HG02870 (cell line): ENCODE measurements around the gene CDC27.
"Not testable (repeated sequence)": the region's sequence is repeated elsewhere in the genome, so short reads cannot be mapped to it uniquely, and the experiment has no call there.

Source experiments
- ATAC-seq: cut with Tn5 transposase; IDR thresholded peaks from one replicate; pipeline ENCODE4 v1.9.1; 2021; ENCODE audit warnings: mild to moderate bottlenecking, moderate library complexity; ENCODE audit not compliant: unreplicated experiment

Gene CDC27

DNA sequence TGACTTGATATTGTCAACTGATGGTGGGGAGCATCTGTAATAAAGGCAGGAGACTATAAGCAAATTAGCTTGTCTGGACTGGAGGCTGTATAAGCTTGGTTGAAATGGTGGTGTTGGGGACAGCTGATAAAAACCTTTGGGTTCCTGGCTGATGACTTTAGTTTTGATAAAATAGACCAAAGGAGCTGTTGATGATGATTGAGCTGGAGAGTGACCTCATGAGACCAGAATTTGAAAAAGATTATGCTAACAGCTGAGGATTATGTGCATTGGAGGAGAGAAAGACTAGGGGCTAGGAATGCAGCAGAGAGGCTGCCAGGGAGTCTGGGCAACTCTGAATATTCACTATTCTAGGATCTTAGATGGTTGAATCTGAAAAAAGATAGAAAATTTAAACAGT is 8.7 kb upstream of the CDC27 start:
- no peak for ATAC-seq

DNA sequence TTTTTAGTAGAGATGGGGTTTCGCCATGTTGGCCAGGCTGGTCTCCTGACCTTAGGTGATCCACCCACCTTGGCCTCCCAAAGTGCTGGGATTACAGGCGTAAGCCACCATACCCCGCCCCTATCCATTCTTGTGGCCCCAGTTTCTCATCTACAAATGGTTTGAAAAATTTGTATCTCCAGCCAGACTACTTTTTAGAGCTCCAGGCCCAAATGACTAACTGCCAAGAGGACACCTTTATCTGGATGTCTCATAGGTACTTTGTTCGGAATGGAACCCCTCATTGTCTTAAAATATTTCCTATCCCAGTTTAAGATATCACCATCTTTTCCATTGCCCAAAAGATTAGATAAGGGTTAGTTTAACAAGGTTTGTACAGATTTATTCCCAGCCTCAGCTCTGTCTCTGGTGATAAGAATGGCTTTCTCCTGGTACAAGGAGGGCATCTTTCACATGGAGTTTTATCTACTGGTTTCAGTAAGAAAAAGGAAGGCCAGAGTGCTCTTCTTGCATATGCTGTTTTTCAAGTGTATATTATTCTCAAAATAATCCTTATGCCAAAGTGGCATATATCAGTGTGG is 4.9 kb upstream of the CDC27 start:
- no peak for ATAC-seq

- ATAC-seq: no peak
These were observed 3.5 kb upstream of the CDC27 start for GRCh38 chr17:47192554-47192953.

- ATAC-seq: no peak
These were observed 1.7 kb upstream of the CDC27 start for GRCh38 chr17:47190770-47191169.

DNA sequence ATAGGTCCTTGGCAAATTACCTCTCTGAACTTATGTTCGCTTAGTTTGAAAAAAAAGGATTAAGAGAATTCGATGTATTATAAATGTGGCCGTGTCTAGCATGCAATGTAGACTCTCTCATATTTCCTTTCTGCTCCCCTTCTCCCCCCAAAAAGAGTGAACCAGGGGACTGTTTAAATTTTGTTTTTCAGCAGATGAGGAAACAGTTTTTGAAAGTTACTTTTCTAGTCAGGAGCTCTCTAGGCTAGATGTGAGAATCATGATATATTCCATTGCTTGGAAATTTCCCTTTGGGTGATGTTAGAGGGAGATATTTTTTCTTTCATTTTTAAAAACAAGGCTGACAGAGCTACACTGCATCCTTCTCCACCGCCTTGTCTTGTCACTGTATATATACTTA is 1.1 kb upstream of the CDC27 start:
- no peak for ATAC-seq

- ATAC-seq: no peak
These were observed 690 bp upstream of the CDC27 start for GRCh38 chr17:47189732-47190237.

DNA sequence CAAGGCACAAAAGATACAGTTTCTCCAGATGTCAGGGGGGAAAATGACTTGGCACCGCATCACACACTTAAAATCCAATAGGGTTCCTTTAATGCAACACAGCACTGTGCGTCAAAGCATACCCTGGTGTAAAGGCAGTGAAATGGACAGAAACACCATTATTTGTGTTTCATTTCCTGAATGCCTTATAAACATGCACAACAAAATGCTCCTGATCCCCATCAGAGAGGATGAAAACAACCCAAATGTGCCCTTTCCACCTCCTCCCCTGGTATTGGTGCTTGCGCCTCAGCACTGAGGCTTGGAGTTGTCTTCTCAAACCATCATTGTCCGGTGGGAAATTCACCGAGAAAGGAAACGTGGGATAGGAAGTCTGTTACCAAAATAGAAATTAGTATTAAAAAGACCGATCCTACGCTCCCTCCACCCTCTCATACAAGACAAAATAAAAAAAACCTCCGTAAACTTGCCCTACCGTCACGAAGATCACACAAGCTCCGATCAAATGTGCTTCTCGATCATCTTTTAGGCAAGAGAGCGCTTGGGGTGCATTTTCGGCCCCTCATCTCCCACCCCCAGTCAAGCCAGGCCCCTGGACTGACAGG is 722 bp downstream of the CDC27 start:
- ATAC-seq: no peak

- ATAC-seq: no peak
These were observed 4.4 kb downstream of the CDC27 start for GRCh38 chr17:47184681-47185080.

DNA sequence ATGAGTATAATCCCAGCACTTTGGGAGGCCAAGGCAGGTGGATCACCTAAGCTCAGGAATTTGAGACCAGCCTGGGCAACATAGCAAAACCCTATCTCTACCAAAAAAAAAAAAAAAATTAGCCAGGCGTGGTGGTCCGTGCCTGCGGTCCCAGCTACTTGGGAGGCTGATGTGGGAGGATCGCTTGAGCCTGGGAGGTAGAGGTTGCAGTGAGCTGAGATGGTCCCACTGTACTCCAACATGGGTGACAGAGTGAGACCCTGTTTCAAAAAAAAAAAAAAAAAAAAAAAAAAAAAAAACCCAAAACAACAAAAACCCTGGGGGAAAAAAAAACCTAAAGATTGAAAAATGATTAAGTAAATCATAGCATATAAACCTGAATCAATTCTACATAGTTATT is 8.1 kb downstream of the CDC27 start:
- not testable (repeated sequence) for ATAC-seq

DNA sequence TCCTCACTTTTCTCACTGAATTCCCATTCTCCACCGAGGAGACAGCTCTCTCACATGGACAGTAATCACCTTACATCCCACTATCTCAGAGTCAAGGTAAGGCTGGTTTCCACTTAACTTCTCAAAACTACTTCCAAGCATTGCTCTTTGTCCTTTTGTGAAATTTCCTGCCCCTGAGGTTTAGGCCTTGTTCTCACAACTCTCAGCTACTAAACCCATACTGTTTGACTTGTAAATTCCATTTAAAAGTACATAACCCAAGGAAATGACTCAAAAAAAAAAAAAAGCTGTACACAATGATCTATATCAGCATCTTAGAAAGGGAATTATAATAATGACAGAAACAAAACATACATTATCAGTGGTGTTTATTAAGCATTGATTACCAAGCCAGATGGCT is 8.8 kb downstream of the CDC27 start:
- ATAC-seq: no peak

DNA sequence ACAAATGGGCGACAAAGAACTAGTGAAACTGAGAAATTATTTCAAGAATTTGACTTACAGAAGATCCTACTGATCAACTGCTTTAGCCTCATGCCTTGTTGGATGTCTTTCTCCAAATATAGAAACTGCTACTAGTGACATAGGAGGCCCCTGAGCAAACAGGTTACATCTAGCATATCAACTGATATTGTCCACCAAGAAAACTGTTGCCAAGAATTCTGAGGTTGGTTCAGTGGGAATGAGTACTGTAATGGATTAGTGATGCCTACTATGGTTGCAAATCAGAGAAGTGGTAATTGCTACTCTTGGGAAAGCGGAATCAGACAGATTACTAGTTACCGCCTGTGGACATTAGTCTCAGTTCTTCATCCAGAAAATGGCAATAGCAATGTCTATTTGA is 10.0 kb downstream of the CDC27 start:
- no peak for ATAC-seq

DNA sequence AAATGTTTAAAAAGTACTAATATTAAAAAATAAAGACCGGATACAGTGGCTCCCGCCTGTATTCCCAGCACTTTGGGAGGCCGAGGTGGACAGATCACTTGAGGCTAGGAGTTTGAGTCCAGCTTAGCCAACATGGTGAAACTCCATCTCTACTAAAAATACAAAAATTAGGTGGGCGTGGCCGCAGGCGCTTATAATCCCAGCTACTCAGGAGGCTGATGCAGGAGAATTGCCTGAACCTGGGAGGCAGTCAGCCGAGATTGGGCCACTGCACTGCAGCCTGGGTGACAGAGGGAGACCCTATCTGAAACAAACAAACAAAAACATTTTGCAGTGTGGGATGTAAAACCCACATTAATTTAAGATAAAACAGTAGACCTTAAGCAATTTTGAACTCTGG is 11.8 kb downstream of the CDC27 start:
- ATAC-seq: no peak

DNA sequence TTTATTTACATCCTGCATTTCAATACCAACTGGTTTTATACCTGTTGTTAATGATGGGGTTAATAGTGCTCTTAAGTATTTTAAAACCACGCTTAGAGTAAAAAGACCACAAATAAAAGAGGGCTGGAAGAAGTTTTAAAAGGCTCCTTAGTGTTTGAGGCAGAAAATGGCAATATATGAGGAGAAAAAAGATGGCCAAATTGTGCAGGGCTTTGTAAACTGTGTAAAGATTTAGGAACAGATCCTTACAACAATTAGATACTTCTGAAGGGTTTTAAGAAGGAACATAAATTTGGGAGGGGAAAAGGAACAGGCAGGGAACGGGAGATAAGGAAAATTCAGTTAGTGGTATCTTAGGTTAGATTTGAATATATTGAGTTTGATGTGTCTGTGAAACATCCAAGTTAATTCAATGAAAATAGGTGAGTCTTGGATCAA is 12.7 kb downstream of the CDC27 start:
- no peak for ATAC-seq

DNA sequence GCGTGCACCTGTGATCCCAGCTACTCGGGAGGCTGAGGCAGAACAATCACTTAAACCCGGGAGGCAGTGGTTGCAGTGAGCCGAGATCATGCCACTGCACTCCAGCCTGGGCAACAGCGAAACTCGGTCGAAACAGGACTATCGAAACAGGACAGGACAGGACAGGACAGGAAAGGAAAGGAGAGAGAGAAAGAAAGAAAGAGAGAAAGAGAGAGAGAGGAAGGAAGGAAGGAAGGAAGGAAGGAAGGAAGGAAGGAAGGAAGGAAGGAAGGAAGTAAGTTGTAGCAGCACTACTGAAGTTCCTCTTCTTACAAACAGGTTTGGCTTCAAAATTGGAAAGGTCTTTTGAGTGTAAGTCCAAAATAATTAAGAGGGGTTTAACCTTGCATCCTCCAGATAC is 14.3 kb downstream of the CDC27 start:
- not testable (repeated sequence) for ATAC-seq

- no peak for ATAC-seq
These were observed 16.2 kb downstream of the CDC27 start for GRCh38 chr17:47172696-47173565.

DNA sequence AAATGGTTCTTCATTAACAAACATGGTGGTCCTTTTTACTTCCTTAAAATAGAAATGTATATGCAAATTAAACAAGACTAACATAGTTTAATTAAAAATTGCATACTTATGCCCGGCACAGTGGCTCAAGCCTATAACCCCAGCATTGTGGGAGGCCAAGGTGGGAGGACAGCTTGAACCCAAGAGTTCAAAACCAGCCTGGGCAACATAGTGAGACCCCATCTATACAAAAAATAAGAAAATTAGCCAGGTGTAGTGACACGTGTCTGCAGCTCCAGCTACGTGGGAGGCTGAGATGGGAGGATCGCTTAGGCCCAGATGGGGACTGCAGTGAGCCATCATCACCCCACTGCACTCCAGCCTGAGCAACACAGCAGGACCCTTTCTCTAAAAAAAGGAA is 18.4 kb downstream of the CDC27 start:
- ATAC-seq: no peak

- ATAC-seq: not testable (repeated sequence)
These were observed 20.2 kb downstream of the CDC27 start for GRCh38 chr17:47168896-47169295.

GRCh38 chr17:47166854-47167253 is 22.2 kb downstream of the CDC27 start:
- not testable (repeated sequence) for ATAC-seq

DNA sequence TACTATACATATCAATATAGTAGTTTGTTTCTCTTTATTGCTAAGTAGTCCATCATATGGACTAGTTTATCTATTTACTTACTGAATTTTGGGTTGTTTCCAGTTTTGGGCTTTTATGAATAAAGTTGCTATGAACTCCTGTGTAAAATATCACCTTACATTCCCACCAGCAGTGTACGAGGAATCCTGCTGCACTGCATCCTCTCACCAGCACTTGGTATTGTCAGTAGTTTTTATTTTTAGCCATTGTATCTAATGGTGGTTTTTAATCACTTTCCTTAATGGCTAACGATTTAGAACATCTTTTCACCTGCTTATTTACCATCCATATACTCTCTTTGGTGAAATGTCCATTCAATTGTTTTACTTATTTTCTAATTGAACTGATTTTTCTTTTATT is 24.0 kb downstream of the CDC27 start:
- ATAC-seq: no peak

DNA sequence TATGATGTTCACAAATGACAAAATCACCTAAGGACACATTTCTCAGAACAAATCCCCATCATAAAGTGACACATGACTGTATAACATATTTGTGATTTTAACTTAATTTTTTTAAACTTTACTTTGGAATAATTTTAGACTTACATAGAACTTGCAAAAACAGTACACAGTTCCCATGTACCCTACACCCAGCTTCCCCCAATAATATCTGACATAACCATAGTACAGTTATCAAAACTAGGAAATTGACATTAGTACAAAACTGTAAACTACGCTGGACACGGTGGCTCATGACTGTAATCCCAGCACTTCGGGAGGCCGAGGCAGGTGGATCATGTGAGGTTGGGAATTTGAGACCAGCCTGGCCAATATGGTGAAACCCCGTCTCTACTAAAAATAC is 24.8 kb downstream of the CDC27 start:
- ATAC-seq: no peak

- no peak for ATAC-seq
These were observed 27.0 kb downstream of the CDC27 start for GRCh38 chr17:47162013-47162622.
